GM06990 (cell line): ENCODE data around the gene RERE.

ENCODE experiments used
- DNase-seq: peaks from one replicate; pipeline ENCODE4 v3.0.0-alpha.2; 2011; ENCODE audit not compliant: insufficient read length; ENCODE audit errors: extremely low read depth
- H3K27me3 ChIP-seq: replicated peaks from 2 replicates; pipeline ENCODE4 v1.6.0; 2011; ENCODE audit warnings: low read length; ENCODE audit not compliant: control insufficient read depth, insufficient read depth
- H3K36me3 ChIP-seq: 2 replicates; pipeline ENCODE4 v1.5.1; 2011; ENCODE audit warnings: low read length; ENCODE audit not compliant: control insufficient read depth, insufficient read depth
- H3K4me3 ChIP-seq: replicated peaks from 2 replicates; pipeline ENCODE4 v1.5.1; 2011; ENCODE audit warnings: low read depth, mild to moderate bottlenecking, control low read depth, low read length
- CTCF ChIP-seq: IDR thresholded peaks from 2 replicates; pipeline ENCODE4 v1.5.1; 2011; ENCODE audit warnings: low read length, control low read depth, mild to moderate bottlenecking, inconsistent platforms; ENCODE audit not compliant: insufficient read depth, poor library complexity, severe bottlenecking

Gene RERE

GRCh38 chr1:8334106-8334851, 483.2 kb downstream of the RERE start:
- no peaks in the 10 kb centered on the region for H3K36me3 ChIP-seq
- no peak for DNase-seq
- H3K4me3 ChIP-seq: no peak overlapping the region
- H3K27me3 ChIP-seq: no peaks in the 10 kb centered on the region
- no peak for TF ChIP-seq CTCF

GRCh38 chr1:8333246-8333987, 484.0 kb downstream of the RERE start:
- DNase-seq: no peak
- no peak for TF ChIP-seq CTCF
- Histone ChIP-seq H3K4me3 (no peak overlapping the region), H3K36me3 (no peaks in the 10 kb centered on the region), H3K27me3 (no peaks in the 10 kb centered on the region)

DNA sequence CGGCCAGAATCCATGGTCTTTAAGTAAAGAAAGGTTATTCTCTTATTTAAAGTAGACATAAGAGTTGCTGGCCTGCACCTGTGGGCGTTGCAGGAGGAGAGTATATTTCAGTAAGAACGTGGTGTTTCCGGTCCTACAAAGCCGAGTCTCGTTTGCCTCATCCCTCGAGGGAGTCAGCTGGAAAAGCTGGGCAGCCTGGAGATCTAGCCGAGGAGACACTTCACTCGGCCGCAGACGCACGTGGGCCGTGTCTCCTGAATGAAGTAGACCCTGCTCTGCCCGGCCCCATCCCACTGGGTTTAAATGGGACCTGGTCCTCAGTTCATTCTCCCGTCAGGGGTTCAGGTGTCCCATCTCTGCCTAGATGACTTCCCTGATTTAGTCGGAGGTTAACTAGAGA, 484.6 kb downstream of the RERE start:
- no peak for TF ChIP-seq CTCF
- Histone ChIP-seq H3K36me3 (no peaks in the 10 kb centered on the region), H3K27me3 (no peaks in the 10 kb centered on the region), H3K4me3 (no peak overlapping the region)
- no peak for DNase-seq

DNA sequence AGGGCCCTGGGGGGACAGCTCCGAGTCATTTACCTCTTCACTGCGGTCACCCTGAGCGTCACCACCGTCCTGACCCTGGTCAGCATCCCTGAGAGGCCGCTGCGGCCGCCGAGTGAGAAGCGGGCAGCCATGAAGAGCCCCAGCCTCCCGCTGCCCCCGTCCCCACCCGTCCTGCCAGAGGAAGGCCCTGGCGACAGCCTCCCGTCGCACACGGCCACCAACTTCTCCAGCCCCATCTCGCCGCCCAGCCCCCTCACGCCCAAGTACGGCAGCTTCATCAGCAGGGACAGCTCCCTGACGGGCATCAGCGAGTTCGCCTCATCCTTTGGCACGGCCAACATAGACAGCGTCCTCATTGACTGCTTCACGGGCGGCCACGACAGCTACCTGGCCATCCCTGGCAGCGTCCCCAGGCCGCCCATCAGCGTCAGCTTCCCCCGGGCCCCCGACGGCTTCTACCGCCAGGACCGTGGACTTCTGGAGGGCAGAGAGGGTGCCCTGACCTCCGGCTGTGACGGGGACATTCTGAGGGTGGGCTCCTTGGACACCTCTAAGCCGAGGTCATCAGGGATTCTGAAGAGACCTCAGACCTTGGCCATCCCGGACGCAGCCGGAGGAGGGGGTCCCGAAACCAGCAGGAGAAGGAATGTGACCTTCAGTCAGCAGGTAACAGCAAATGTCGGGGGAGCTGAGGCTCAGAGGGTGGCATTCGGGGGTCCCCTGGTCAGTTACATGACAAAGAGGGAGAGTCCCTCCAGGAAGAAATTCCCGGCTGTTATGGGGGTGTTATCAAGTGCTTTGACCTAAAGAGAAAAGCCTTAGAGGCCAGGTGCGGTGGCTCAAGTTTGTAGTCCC, 486.9 kb downstream of the RERE start:
- TF ChIP-seq CTCF: no peak
- no peaks in the 10 kb centered on the region for H3K27me3 ChIP-seq
- no peak for DNase-seq
- no peak overlapping the region for H3K4me3 ChIP-seq
- H3K36me3 ChIP-seq: no peaks in the 10 kb centered on the region

GRCh38 chr1:8329858-8330257, 487.6 kb downstream of the RERE start:
- Histone ChIP-seq H3K27me3 (no peaks in the 10 kb centered on the region), H3K36me3 (no peaks in the 10 kb centered on the region), H3K4me3 (no peak overlapping the region)
- no peak for TF ChIP-seq CTCF
- DNase-seq: no peak
